OCI-M1 (cell line): ENCODE measurements around the gene LIPC.
"Not testable (repeated sequence)": the region's sequence is repeated elsewhere in the genome, so short reads cannot be mapped to it uniquely, and the experiment has no call there.

Experiments used
- DNase-seq: peaks from one replicate; lab custom pipeline; 2025; lab: John Stamatoyannopoulos, UW

The LIPC gene

DNA sequence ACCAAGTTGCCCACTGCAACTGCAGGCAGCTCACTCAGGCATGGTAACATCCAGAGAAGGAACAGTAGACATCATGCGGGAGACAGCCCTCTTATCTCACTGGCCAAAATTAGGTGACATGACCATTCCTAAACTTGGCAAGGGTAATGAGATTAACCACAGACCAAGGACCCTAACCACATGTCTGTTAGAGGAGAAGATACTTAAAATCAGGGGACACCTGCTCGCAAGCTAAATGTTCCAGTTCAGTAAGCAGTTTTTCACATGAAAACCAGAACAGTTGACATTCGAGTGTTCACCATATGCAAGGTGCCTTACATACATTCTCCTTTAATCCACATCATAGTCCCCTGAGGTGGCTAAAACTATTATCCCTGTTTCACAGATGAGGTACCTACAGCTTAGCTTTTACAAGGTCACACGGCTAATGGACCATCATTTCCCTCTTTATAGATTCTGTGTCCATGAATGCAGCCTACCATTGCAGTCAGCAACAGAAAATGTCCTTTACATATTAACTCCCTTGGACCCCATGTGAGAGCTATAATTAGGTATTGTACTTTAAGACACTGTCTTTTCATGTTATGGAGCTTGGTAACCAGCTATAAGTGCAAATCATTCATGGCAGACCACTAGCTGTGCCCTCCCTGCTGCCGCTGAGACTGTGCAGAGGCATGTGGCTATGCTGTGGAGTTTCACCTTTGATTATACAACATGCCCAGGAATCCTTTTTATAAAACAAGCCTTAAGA is 154.1 kb downstream of the LIPC start:
- DNase-seq, result peak; percentile 70

DNA sequence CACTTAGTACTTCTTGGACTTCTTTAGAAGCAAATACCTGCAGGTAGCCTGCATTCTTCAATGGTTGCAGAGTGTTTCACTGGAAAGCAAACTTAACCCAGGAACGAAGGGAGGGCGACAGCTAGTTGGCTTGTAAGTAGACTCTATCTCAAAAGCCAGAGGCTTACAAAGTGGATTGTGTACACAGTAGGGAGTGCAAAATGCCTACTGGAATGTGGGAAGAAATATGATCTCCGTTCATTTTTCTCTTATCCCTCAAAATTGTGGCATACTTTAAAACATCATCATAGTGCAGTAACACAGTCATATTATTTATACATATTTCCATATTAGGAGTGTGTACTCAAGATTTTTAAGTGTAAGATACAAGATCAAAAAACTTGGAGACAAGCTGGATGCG is 155.7 kb downstream of the LIPC start:
- DNase-seq, result no peak

DNA sequence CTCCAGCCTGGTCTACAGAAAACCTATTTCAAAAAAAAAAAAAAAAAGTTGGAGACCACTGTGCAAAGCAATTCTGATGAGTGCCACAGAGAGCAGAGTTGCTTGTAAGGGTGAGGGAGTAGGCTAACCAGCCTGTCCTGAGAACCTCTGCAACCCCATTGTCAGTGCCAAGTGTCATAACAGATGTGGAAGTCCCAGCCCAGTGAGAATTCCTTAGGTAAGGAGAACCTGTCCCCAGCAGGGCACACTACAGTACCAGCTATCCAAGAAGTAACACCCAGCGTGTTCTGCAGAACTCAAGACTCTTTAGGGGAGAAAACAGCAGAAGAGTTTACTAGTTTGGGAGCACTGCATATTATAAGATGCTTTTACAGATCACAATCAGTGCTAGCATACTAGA is 156.3 kb downstream of the LIPC start:
- no peak for DNase-seq

DNA sequence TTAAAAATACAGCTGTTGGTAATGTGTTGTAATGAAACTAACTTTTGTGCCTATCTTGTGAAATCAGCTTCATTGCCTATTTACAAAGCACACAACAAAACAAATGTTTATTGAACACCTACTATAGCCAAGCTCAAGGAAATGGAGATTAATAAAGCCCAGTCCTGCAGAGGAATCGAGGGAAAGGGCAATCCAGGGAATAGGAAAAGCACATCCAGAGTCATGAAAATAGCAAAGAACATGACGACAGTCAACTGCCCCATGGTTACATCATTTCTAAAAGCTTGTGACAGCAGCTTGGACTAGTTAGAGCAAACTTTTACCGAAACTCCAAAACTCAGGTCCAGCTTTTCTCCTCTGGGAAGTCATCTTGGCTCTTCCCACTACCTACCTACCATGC is 157.3 kb downstream of the LIPC start:
- DNase-seq, result no peak

DNA sequence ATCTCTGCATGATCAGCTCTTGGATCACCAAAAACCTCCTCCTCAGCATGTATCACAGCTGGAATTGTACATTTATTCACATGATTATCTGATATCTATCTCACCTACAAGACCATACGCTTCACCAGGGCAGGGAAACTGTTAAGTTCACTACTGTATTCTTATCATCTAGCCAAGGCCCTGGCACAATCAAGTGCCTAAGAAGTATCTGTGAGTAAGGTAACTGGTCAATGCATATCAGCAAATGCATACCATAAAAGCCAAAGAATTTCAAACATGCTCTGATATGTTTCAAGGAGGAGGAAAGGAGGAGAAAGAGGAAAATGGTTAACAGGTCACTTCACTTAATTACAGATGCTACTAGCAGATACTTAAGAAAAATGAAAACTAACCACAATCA is 158.4 kb downstream of the LIPC start:
- DNase-seq, result no peak

DNA sequence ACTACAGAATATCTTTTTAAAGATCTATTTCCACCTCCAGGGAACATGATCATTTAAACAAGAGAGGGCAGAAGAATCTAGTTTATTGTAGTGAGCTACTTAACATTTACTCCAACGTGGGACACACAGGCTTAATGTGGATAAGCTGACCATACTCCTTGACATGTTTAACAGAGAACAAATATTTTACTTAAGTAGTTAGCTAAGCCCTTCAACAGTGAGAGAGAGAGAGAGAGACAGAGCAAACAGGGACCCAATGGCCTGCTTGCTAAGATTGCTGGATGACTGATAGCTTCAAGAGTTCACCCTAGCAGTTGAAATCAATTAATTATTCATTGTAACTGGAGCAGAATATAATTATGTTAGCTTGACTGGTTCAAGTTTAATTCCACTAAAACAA is 159.1 kb downstream of the LIPC start:
- no peak for DNase-seq

DNA sequence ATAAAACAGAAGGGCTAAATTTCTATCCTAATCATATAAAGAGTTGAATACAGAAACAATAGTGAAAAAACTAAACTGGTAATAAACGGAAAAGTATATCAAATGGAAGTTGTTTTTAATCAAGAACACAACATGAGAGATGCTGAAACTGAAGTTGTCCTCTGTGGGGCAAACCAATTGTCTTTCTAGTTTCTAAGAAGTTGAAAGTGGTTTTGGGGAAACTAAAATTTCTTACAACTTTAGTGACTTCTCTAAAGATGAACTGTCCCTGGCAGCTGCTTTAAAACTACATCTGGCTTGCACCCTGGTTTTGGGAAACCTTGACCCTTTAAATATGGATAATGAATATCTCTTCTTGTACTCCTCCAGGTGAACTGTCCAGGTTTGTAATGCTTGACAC is 162.1 kb downstream of the LIPC start:
- no peak for DNase-seq

DNA sequence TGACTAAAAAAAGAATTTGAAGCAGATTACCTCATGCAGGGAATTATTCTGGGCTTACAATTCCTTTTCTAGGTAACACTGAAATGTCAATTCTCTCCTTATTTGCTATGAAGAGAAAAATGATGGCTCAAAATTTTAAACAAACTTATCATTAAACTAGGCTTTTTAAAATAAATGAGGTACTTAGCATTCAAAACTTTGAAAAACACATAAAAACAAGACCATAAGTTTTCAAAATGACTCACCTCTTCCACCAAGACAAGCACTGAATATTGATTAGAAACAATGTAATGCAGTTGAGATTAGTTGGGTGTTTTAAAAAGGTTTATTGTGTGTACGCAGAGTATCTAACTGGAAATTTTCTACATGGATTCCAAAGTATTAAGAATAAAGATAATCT is 163.1 kb downstream of the LIPC start:
- DNase-seq, result no peak

DNA sequence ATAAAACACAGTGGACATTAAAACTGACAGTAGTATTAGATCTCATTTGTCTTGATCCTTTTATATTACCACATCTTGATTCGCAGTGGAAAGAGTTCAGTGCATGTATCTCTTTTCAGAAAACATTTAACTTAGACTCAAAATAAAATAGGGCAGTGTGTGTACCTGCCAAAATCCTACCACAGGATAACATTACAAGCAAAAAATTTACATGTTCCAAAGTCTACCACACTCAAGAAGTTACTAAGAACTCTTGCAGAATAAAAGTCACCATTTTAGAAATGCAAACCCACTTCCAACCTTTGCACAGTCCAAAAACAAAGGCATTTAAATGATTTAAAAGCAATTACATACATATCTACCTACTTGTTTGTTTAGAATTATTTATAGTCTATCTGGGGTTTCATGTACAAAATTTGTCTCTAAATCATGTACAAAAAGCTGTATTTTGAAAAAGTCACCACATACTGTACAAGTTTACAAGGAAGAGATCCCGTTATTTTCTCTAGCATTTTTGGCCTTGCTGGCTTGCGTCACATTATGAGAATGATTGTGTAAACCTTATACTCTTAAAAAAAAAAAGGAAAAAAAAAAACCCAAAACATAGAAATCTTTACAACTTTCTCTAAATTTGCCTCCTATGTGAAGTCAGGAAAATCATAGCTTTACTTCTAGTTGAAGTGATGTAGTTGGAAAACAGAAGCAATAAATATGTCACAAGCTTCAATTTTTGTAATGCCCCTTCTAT is 163.9 kb downstream of the LIPC start:
- DNase-seq, result no peak

DNA sequence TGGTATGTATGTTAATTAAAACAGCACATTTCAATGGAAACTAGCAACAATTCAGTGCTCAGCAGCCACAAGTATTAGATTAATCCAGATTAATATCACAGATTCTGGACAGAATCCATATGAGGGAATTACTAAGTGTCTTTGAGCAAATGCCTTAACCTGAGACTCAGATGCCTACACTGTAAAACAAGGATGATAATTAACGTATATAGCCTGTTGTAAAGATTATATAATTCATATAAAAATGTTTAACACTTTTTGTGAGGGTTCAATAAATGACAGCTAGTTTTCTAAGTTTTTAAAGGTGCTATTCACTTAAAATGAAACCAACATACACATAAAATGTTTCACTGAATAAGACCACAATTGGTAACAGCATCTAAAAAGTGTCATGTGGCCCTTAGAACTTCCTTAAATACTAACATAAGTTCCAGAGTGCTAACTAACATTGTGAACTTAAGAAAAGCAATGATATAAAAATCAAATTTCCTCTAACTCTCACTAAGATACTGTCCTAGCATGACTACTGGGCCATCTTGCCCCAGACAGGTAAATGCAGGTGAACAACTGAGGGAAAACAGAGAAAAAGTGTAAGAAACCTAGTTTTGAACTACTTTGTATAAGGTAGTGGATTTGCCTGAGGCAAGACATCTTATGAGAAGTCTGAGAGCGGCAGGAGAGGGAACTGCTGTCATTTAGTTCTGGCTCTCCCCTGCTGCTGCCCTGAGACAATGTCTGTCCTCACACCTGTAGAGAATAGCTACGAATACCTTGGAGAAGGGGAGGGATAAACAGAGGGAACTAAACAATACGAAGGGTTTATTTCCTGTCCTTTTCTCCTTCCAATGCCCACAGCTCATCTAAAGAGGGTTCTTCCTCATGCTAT is 166.4 kb downstream of the LIPC start:
- no peak for DNase-seq

DNA sequence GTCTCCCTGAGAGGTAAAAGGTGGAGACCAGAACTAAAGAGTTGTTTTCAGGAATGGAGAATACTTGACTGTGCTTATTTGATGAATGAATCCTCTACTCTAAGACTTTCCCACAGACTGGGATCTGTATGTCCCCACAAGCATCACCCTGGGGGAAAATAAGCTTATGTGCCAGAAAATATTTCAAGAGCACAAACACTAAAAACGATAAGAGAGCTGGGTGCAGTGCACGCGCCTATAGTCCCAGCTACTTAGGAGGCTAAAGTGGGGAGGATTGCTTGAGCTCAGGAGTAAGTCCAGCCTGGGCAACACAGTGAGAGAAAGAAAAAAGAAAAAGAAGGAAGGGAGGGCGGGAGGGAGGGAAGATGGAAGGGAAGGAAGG is 167.0 kb downstream of the LIPC start:
- DNase-seq, result no peak

DNA sequence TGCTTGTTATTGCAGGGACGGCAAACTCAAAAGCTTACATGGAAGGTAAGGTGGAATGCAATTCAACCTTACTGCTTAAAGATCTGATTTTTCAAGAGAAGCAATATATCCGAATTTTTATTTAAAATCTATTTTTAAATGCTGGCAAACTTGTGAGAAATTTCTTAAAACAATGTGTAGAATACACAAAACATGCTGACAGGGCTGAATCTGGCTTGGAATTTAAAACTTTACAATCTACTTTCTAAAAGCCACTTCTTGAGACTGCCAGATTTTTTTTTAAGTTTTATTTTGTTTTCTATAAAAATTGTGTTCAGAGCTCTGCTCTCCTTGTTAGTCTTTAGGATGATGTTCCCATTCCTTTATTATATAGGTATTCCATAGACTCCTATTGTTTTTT is 171.0 kb downstream of the LIPC start:
- no peak for DNase-seq

DNA sequence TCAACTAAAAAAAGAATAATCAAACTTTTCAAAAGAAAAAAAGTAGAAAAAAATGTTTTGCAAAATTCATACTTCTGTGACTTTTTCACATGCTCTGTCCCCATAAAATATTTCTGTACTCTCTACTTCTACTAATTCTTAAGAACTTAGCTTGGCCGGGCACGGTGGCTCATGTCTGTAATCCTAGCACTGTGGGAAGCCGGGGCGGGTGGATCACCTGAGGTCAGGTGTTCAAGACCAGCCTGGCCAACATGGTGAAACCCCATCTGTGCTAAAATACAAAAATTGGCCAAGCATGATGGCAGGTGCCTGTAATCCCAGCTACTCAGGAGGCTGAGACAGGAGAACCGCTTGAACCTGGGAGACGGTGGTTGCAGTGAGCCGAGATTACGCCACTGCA is 172.1 kb downstream of the LIPC start:
- DNase-seq, result not testable (repeated sequence)

DNA sequence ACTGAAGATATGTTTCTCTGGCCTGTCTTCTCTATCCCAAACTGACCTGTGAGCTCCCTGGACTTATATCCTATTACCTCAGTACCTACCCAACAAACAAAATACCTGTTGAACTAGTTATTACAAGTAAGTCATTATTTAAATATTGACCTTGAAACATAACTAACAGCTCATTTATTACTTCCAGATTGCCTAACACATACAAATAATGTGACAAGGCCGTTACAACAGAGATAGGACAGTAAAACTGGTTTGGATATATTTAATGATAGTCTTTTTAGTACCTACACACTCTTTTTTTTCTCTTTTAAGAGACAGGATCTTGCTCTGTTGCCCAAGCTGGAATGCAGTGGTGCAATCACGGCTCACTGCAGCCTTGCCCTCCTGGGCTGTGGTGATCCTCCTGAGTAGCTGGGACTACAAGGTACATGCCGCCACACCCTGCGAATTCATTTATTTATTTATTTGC is 172.7 kb downstream of the LIPC start:
- no peak for DNase-seq

DNA sequence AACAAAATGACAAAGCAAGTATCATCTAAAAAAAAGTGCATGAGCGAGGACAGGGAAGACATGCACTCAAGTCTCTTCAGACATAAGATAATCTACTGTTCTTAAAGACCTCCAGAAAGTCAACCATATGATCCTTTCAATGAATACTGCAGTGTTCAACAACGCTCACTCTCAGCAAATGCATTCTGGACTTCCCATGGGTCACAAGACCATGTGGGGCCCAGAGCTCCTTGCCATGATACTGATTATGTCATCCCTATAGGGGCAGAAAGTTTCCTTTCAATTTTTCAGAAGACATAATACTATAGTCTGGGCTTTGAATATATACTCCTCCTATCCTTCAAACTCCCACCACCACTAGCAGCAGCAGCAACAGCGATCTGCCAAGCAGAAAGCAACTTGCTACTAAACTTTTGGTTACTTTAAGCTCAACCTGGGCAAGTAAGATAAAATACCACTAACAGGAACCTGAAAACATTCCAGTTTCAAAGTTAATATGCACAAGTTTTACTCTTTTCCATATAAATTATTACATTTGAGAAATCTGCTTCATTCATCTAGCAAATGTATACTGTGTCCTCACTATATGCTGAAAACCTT is 174.2 kb downstream of the LIPC start:
- peak; percentile 83 for DNase-seq

DNA sequence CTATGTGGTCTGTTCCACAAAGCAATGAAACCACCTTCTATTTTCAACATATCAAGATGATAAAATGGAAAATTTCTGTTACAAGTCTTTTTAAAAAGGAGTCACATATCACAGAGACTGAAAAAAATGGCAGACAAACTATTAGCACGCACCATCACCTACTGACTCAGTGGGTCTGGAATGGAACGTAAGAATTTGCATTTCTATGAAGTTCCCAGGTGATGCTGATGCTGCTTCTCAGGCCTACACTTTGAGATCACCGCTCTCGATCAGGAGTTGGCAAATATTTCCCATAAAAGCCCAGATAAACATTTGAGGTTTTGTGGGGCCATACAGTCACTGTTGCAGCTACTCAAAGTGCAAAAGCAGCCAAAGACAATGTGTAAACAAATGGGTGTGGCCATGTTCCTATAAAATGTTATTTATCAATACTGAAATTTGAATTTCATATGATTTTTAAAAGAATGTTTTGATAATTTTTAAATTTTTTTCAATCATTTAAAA is 174.8 kb downstream of the LIPC start:
- no peak for DNase-seq

DNA sequence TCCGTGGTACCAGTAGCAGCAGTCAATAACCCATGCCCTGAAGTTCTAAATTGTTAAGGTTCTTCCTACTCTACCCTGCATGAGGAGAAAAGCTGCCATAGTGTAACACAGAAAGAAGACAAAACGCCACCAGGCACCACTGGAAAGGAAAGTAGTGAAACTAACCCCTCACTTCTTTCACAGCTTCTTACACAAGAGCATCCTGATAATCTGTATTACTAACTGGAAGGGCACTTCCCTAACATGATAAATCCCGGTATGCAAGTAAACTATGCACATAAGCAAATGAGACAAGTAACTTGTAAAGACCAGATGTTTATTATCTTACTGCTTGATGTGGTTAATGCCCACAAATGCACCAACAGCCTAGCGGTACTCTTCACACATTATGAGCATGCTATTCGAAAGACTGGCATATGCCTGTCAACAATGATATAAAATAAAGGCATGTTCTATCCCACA is 176.4 kb downstream of the LIPC start:
- peak; percentile 75 for DNase-seq

DNA sequence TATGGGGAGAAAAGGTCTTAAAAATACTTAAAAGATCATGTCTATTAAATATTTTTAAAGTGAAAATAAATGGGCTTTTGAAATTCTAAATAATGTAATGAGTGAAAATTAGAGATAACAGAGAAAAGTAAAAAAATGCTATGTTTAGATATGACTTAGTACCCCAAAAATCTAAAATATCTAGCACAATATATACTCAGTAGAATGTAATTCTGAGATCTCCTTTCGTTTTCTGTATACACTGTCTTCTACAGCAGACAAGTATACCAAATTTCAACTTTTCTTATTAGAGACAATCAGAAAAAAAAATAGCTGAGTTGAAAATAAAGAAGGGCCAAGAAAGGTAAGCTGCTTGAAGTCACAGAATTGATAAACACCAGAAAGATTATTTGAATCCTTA is 176.9 kb downstream of the LIPC start:
- no peak for DNase-seq

DNA sequence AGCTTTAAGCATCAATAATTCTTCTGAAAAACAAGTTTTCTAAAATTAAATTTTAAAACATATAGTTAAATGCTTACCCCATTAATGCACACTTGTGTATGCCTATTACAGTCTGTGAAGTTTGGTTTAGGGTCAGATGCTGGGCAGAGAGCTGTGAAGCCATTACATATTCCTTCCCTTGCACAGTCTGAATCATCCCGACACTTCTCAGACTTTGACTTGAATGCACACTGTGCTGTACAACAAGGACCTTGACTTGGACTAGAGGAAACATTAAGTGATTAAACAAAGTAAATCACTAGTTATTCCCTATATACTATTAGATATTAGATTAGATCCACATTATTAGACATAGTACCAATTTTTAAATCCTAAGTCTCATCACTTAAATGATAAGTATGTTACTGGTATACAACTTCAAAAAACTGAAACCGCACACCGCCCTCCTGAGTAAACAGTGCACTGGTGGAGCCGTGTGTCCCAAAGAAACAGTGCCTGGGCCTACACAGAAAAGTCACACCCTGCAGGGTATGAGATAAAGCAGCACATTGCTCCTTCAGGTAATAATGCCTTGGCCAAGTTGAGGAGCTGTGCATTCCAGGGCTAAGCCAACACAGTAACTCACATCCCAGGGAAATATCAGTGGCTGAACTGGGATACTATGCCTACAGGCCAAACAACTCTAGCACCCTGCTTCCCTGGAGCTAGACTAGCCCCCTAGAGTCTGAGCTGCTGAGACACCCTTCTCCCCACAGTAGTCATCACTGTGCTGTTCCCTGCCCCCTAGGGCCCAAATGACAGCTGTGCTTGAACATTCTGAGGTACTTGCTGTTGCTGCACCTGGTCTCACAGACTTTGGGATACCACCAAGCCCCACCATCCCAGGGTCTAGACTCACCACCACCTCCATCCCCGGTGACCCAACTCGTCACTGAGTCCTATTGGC is 180.2 kb downstream of the LIPC start:
- DNase-seq, result no peak

DNA sequence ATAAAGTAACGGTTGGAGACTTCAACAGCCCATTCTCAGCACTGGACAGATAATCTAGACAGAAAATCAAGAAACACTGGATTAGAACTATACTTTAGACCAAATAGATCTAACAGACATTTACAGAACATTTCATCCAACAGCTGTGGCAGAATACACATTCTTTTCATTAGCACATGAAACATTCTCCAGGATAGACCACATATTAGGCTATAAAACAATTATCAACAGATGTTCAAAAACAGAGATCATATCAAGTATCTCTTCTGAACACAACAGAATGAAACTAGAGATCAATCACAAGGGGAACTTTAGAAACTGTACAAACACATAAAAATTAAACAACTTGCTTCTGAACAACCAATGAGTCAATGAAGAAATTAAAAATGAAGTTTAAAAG is 184.4 kb downstream of the LIPC start:
- DNase-seq, result no peak
